GM12878 (cell line): ENCODE measurements around the gene MAPK8IP3. TPM values are rescaled to one million over a fixed set of nuclear protein-coding genes. Genes with fewer than 3 reads are reported as not detected.
A peak's percentile ranks its signal among the peaks of the same experiment; 100 is the strongest.

Experiments used
- ASH2L ChIP-seq: fragments of 300-600, 200-600 bp; sonication (generic); IDR thresholded peaks from 2 replicates; pipeline ENCODE4 v1.6.1; 2017; ENCODE audit warnings: low read depth, mild to moderate bottlenecking, borderline replicate concordance
- ATF7 ChIP-seq: fragments of 450-650 bp; IDR thresholded peaks from 2 replicates; pipeline ENCODE4 v1.6.1; 2016; ENCODE audit warnings: low read depth, mild to moderate bottlenecking
- CREB1 ChIP-seq: IDR thresholded peaks from 2 replicates; pipeline ENCODE4 v1.6.1; 2012; ENCODE audit warnings: low read depth, mild to moderate bottlenecking, inconsistent platforms
- EED ChIP-seq: sonication (generic); IDR thresholded peaks from 2 replicates; pipeline ENCODE4 v1.6.1; 2016; ENCODE audit warnings: antibody characterized with exemption, low read depth
- ESRRA ChIP-seq: IDR thresholded peaks from 2 replicates; pipeline ENCODE4 v1.6.1; 2012; ENCODE audit warnings: mild to moderate bottlenecking, low read length, improper control_type of control experiment
- ETV6 ChIP-seq, 2 experiments: fragments of 450-650 bp in 1 of 2; IDR thresholded peaks in 1 of 2; conservative IDR thresholded peaks in 1 of 2; 2 replicates each; pipeline ENCODE4 v1.6.1; 2014; ENCODE audit warnings: antibody characterized with exemption in 1 of 2, borderline replicate concordance in 1 of 2, low read depth in 1 of 2, mild to moderate bottlenecking in 1 of 2, moderate library complexity in 1 of 2
- FOXK2 ChIP-seq: fragments of 450-650 bp; IDR thresholded peaks from 2 replicates; pipeline ENCODE4 v1.6.1; 2017; ENCODE audit warnings: mild to moderate bottlenecking, moderate library complexity
- FOXM1 ChIP-seq: IDR thresholded peaks from 2 replicates; pipeline ENCODE4 v1.6.1; 2012; ENCODE audit warnings: low read depth, mild to moderate bottlenecking, inconsistent platforms, low read length, moderate library complexity
- HDGF ChIP-seq: fragments of 450-650 bp; IDR thresholded peaks from 2 replicates; pipeline ENCODE4 v1.6.1; 2016; ENCODE audit warnings: antibody characterized with exemption
- HSF1 ChIP-seq: fragments of 150-350 bp; IDR thresholded peaks from 2 replicates; pipeline ENCODE4 v1.6.1; 2014; ENCODE audit warnings: mild to moderate bottlenecking, low read depth, low read length
- IKZF2 ChIP-seq, 2 experiments: fragments of 450-650 bp; IDR thresholded peaks; 2 replicates each; pipeline ENCODE4 v1.6.1; 2017; ENCODE audit warnings: mild to moderate bottlenecking in 2 of 2, moderate library complexity in 2 of 2
- JUND ChIP-seq: IDR thresholded peaks from 2 replicates; pipeline ENCODE4 v1.6.1; 2012; ENCODE audit warnings: low read depth, mild to moderate bottlenecking, low read length, improper control_type of control experiment, moderate library complexity
- MEF2A ChIP-seq: IDR thresholded peaks from 2 replicates; pipeline ENCODE4 v1.6.1; 2011; ENCODE audit warnings: low read depth, mild to moderate bottlenecking, low read length, moderate library complexity; ENCODE audit not compliant: insufficient read depth
- MYB ChIP-seq: fragments of 150-350 bp; IDR thresholded peaks from 2 replicates; pipeline ENCODE4 v1.6.1; 2014; ENCODE audit warnings: mild to moderate bottlenecking, low read depth, low read length, borderline replicate concordance
- NBN ChIP-seq: fragments of 450-650 bp; IDR thresholded peaks from 2 replicates; pipeline ENCODE4 v1.6.1; 2016
- NR2F1 ChIP-seq: fragments of 450-650 bp; conservative IDR thresholded peaks from 2 replicates; pipeline ENCODE4 v1.6.1; 2017; ENCODE audit warnings: mild to moderate bottlenecking
- PAX8 ChIP-seq: fragments of 450-650 bp; IDR thresholded peaks from 2 replicates; pipeline ENCODE4 v1.6.1; 2017; ENCODE audit warnings: mild to moderate bottlenecking, moderate library complexity
- PML ChIP-seq: IDR thresholded peaks from 2 replicates; pipeline ENCODE4 v1.6.1; 2012; ENCODE audit warnings: low read length, inconsistent platforms
- POLR2A ChIP-seq: IDR thresholded peaks from 2 replicates; pipeline ENCODE4 v1.6.1; 2011; ENCODE audit warnings: low read depth, mild to moderate bottlenecking, low read length
- POLR2AphosphoS5 ChIP-seq: IDR thresholded peaks from 2 replicates; pipeline ENCODE4 v1.6.1; 2011; ENCODE audit warnings: mild to moderate bottlenecking, low read length, inconsistent platforms
- RAD51 ChIP-seq: fragments of 450-650 bp; IDR thresholded peaks from 2 replicates; pipeline ENCODE4 v1.6.1; 2016; ENCODE audit warnings: moderate library complexity, mild to moderate bottlenecking, inconsistent platforms
- RBBP5 ChIP-seq: fragments of 200-600 bp; sonication (generic); conservative IDR thresholded peaks from 2 replicates; pipeline ENCODE4 v1.6.1; 2016
- RELA ChIP-seq: fragments of 450-650 bp; IDR thresholded peaks from 2 replicates; pipeline ENCODE4 v1.8.0; 2014; ENCODE audit warnings: borderline replicate concordance; ENCODE audit not compliant: partially characterized antibody
- SMAD1 ChIP-seq: fragments of 450-650 bp; IDR thresholded peaks from 2 replicates; pipeline ENCODE4 v1.6.1; 2018; ENCODE audit warnings: mild to moderate bottlenecking, low read depth; ENCODE audit not compliant: partially characterized antibody
- ZSCAN29 ChIP-seq: fragments of 450-650 bp; IDR thresholded peaks from 2 replicates; pipeline ENCODE4 v1.6.1; 2017; ENCODE audit warnings: mild to moderate bottlenecking, moderate library complexity
- polyA plus RNA-seq, 11 experiments: library from polyadenylated mRNA; depleted of rRNA in 4 of 11; unstranded in 6 of 11; stranded (reverse) in 5 of 11; fragments of >200 nt; fragmentation: Nextera tagmentation in 4 of 11; fragmentation: Illumina TruSeq in 1 of 11; extraction: Ambion mirVana in 4 of 11; extraction: Trizol in 1 of 11; gene quantifications; 1 replicate in 1 of 11; 2 replicates in 10 of 11; pipeline versions ENCODE4 v1.2.1 to v1.2.3, GENCODE V29; 2011 to 2016; ENCODE audit warnings: inconsistent platforms in 2 of 11, missing spikeins in 2 of 11, low read depth in 1 of 11
- total RNA-seq, 4 experiments: library from RNA; depleted of rRNA in 3 of 4; stranded (reverse); fragments of >200 nt in 3 of 4; fragmentation: Illumina TruSeq in 1 of 4; extraction: Trizol in 1 of 4; gene quantifications; 2 replicates each; pipeline versions ENCODE4 v1.2.1 to v1.2.3, GENCODE V29; 2013 to 2021
- TF ChIP-seq, protein P1 (sequence below): fragments of 450-650 bp; IDR thresholded peaks from 2 replicates; pipeline ENCODE4 v1.6.1; 2017; ENCODE audit warnings: low read depth, mild to moderate bottlenecking, moderate library complexity
- TF ChIP-seq, protein P2 (sequence below): fragments of 450-650 bp; IDR thresholded peaks from 2 replicates; pipeline ENCODE4 v1.6.1; 2018; ENCODE audit warnings: mild to moderate bottlenecking, low read depth, moderate library complexity; ENCODE audit not compliant: partially characterized antibody

Gene MAPK8IP3
- total and polyA plus RNA-seq, 10 of the 15 experiments (the other 5 are each of a cell fraction or from before 2014, with no cell fraction given) = 0.06 to 67.9 (median 18.2) TPM

GRCh38 chr16:1713933-1714332 is 7.9 kb downstream of the MAPK8IP3 start (continued):
- TF ChIP-seq, protein P1, sequence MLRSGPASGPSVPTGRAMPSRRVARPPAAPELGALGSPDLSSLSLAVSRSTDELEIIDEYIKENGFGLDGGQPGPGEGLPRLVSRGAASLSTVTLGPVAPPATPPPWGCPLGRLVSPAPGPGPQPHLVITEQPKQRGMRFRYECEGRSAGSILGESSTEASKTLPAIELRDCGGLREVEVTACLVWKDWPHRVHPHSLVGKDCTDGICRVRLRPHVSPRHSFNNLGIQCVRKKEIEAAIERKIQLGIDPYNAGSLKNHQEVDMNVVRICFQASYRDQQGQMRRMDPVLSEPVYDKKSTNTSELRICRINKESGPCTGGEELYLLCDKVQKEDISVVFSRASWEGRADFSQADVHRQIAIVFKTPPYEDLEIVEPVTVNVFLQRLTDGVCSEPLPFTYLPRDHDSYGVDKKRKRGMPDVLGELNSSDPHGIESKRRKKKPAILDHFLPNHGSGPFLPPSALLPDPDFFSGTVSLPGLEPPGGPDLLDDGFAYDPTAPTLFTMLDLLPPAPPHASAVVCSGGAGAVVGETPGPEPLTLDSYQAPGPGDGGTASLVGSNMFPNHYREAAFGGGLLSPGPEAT = 0 out of 2 replicates have a peak, but pooled peaks have one; percentile 20
- TF ChIP-seq PAX8 = peak; percentile 65; the same call in 1 of the 2 replicates
- peak; percentile 80 for TF ChIP-seq POLR2A
- TF ChIP-seq IKZF2 (IDR thresholded peaks at IDR 0.05) = peak in 1 of 2 experiments; percentile 25; a peak in 1 of 4 replicates
- no peak for TF ChIP-seq MEF2A
- peak; percentile 17; the same call in 1 of the 2 replicates for TF ChIP-seq HDGF
- no peak for TF ChIP-seq RBBP5
- no peak for TF ChIP-seq ESRRA
- no peak for TF ChIP-seq FOXM1
- TF ChIP-seq FOXK2 = no peak
- peak; percentile 39; the same call in 1 of the 2 replicates for TF ChIP-seq NBN
- no peak for TF ChIP-seq RELA
- peak; percentile 38; the same call in 1 of the 2 replicates for TF ChIP-seq ATF7
- TF ChIP-seq HSF1 = no peak
- no peak for TF ChIP-seq JUND
- no peak for TF ChIP-seq SMAD1
- TF ChIP-seq CREB1 = peak; percentile 56; the same call in 1 of the 2 replicates
- no peak for TF ChIP-seq RAD51
- TF ChIP-seq ETV6 (conservative IDR thresholded peaks at IDR 0.05 in 1 of 2, IDR thresholded peaks at IDR 0.05 in 1 of 2; ENCODE audit: borderline replicate concordance in 1 of 2, low read depth in 1 of 2) = no peak
- no peak for TF ChIP-seq NR2F1
- no peak for TF ChIP-seq EED
- TF ChIP-seq MYB = no peak
- peak; percentile 60; the same call in 1 of the 2 replicates for TF ChIP-seq POLR2AphosphoS5
- TF ChIP-seq PML = no peak
- no peak for TF ChIP-seq ZSCAN29
- TF ChIP-seq, protein P2, sequence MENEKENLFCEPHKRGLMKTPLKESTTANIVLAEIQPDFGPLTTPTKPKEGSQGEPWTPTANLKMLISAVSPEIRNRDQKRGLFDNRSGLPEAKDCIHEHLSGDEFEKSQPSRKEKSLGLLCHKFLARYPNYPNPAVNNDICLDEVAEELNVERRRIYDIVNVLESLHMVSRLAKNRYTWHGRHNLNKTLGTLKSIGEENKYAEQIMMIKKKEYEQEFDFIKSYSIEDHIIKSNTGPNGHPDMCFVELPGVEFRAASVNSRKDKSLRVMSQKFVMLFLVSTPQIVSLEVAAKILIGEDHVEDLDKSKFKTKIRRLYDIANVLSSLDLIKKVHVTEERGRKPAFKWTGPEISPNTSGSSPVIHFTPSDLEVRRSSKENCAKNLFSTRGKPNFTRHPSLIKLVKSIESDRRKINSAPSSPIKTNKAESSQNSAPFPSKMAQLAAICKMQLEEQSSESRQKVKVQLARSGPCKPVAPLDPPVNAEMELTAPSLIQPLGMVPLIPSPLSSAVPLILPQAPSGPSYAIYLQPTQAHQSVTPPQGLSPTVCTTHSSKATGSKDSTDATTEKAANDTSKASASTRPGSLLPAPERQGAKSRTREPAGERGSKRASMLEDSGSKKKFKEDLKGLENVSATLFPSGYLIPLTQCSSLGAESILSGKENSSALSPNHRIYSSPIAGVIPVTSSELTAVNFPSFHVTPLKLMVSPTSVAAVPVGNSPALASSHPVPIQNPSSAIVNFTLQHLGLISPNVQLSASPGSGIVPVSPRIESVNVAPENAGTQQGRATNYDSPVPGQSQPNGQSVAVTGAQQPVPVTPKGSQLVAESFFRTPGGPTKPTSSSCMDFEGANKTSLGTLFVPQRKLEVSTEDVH = no peak
- TF ChIP-seq ASH2L = 0 out of 2 replicates have a peak, but pooled peaks have one; percentile 37
